AG09319 (cell line): ENCODE data around the gene IFNG-AS1.

Experiments used
- DNase-seq: peaks from one replicate; pipeline ENCODE4 v3.0.0-alpha.2; 2010; ENCODE audit warnings: low read depth; ENCODE audit errors: extremely low read depth
- CTCF ChIP-seq: IDR thresholded peaks from 2 replicates; pipeline ENCODE4 v1.5.1; 2011; ENCODE audit warnings: low read depth, mild to moderate bottlenecking, inconsistent platforms, low read length, moderate library complexity

Gene IFNG-AS1

GRCh38 chr12:68034567-68034966 is 45.3 kb downstream of the IFNG-AS1 start:
- DNase-seq, result no peak
- TF ChIP-seq CTCF, result no peak

GRCh38 chr12:68036642-68037041 is 47.4 kb downstream of the IFNG-AS1 start:
- no peak for TF ChIP-seq CTCF
- no peak for DNase-seq

- no peak for DNase-seq
- TF ChIP-seq CTCF, result no peak
Observed at GRCh38 chr12:68037616-68038255, 48.5 kb downstream of the IFNG-AS1 start.

- TF ChIP-seq CTCF, result no peak
- DNase-seq, result no peak
Observed at GRCh38 chr12:68038650-68039049, 49.4 kb downstream of the IFNG-AS1 start.

- TF ChIP-seq CTCF, result peak; percentile 83
- peak; percentile 25 for DNase-seq
Observed at GRCh38 chr12:68040450-68041075, 51.3 kb downstream of the IFNG-AS1 start.

GRCh38 chr12:68042212-68042699 is 53.0 kb downstream of the IFNG-AS1 start:
- TF ChIP-seq CTCF, result no peak
- DNase-seq, result no peak

- TF ChIP-seq CTCF, result no peak
- DNase-seq, result no peak
Observed at GRCh38 chr12:68043435-68043834, 54.2 kb downstream of the IFNG-AS1 start.
